K562 (cell line): ENCODE results near the gene MOK. TPM values are rescaled to one million over a fixed set of nuclear protein-coding genes. Genes with fewer than 3 reads are reported as not detected.

ENCODE experiments used
- HMG20A ChIP-seq: fragments of 450-650 bp; formaldehyde crosslinking; conservative IDR thresholded peaks from 2 replicates; pipeline ENCODE4 v1.4.0; 2020; ENCODE audit warnings: mild to moderate bottlenecking, mixed read lengths
- MIER1 ChIP-seq: fragments of 450-650 bp; IDR thresholded peaks from 2 replicates; pipeline ENCODE4 v1.6.1; 2016; ENCODE audit warnings: antibody characterized with exemption, mild to moderate bottlenecking, low read depth
- SRSF9 ChIP-seq: fragments of 200-400 bp; formaldehyde crosslinking; IDR thresholded peaks from 2 replicates; pipeline ENCODE4 v1.6.1; 2017; ENCODE audit warnings: low read depth, low read length, borderline replicate concordance
- ZNF707 ChIP-seq: fragments of 250-450 bp; sonication (Bioruptor Pico); conservative IDR thresholded peaks from 2 replicates; pipeline ENCODE4 v1.8.0; 2022; ENCODE audit warnings: inconsistent platforms, mild to moderate bottlenecking, moderate library complexity
- ZNF75A ChIP-seq: fragments of 450-650 bp; formaldehyde crosslinking; IDR thresholded peaks from 2 replicates; pipeline ENCODE4 v1.4.0; 2020; ENCODE audit warnings: mild to moderate bottlenecking
- ZNF76 ChIP-seq: fragments of 250-450 bp; sonication (Bioruptor Pico); IDR thresholded peaks from 2 replicates; pipeline ENCODE4 v1.4.0; 2020; ENCODE audit warnings: mild to moderate bottlenecking, moderate library complexity, borderline replicate concordance
- polyA plus RNA-seq, 8 experiments: library from polyadenylated mRNA; depleted of rRNA in 4 of 8; stranded (reverse) in 5 of 8; unstranded in 3 of 8; fragments of >200 nt; fragmentation: Nextera tagmentation in 2 of 8; fragmentation: Illumina TruSeq in 1 of 8; extraction: Ambion mirVana in 2 of 8; extraction: Trizol in 1 of 8; gene quantifications; 2 replicates each; pipeline versions ENCODE4 v1.2.1 to v1.2.3, GENCODE V29; 2011 to 2014; ENCODE audit warnings: inconsistent platforms in 1 of 8, missing spikeins in 1 of 8
- total RNA-seq, 7 experiments: library from RNA; depleted of rRNA in 6 of 7; stranded (reverse); fragments of >200 nt in 6 of 7; fragmentation: Illumina TruSeq in 2 of 7; extraction: Trizol in 2 of 7; gene quantifications; 2 replicates each; pipeline versions ENCODE4 v1.2.1 to v1.2.3, GENCODE V29; 2011 to 2021; ENCODE audit warnings: low replicate concordance in 1 of 7
- TF ChIP-seq, protein P1 (sequence below): sonication (generic); formaldehyde crosslinking; IDR thresholded peaks from 2 replicates; pipeline ENCODE4 v1.8.1; 2023; ENCODE audit warnings: mild to moderate bottlenecking, missing genetic modification reagents, moderate library complexity
- TF ChIP-seq, protein P2 (sequence below): fragments of 250-450 bp; sonication (Bioruptor Pico); IDR thresholded peaks from 2 replicates; pipeline ENCODE4 v1.8.0; 2022; ENCODE audit warnings: moderate library complexity, mild to moderate bottlenecking, inconsistent platforms
- TF ChIP-seq, protein P3 (sequence below): sonication (generic); formaldehyde crosslinking; IDR thresholded peaks from 2 replicates; pipeline ENCODE4 v1.8.0; 2022; ENCODE audit warnings: mild to moderate bottlenecking, missing genetic modification reagents
- TF ChIP-seq, protein P4 (sequence below): fragments of 250-450 bp; sonication (Bioruptor Pico); IDR thresholded peaks from 2 replicates; pipeline ENCODE4 v1.9.0; 2021; ENCODE audit warnings: mild to moderate bottlenecking, inconsistent platforms
- TF ChIP-seq, protein P5 (sequence below): fragments of 250-450 bp; sonication (Bioruptor Pico); IDR thresholded peaks from 2 replicates; pipeline ENCODE4 v1.4.0; 2020; ENCODE audit warnings: borderline replicate concordance
- TF ChIP-seq, protein P6 (sequence below): fragments of 450-650 bp; IDR thresholded peaks from 2 replicates; pipeline ENCODE4 v1.6.1; 2018; ENCODE audit warnings: mild to moderate bottlenecking, low read depth; ENCODE audit not compliant: partially characterized antibody
- TF ChIP-seq, protein P7 (sequence below): fragments of 450-650 bp; IDR thresholded peaks from one replicate; pipeline ENCODE4 v1.6.1; 2018; ENCODE audit warnings: mild to moderate bottlenecking, moderate library complexity; ENCODE audit not compliant: partially characterized antibody

The MOK gene
- total and polyA plus RNA-seq, 9 of the 15 experiments (the other 6 are each of a cell fraction or from before 2014, with no cell fraction given) = 1.3 to 8.4 (median 5.3) TPM

DNA sequence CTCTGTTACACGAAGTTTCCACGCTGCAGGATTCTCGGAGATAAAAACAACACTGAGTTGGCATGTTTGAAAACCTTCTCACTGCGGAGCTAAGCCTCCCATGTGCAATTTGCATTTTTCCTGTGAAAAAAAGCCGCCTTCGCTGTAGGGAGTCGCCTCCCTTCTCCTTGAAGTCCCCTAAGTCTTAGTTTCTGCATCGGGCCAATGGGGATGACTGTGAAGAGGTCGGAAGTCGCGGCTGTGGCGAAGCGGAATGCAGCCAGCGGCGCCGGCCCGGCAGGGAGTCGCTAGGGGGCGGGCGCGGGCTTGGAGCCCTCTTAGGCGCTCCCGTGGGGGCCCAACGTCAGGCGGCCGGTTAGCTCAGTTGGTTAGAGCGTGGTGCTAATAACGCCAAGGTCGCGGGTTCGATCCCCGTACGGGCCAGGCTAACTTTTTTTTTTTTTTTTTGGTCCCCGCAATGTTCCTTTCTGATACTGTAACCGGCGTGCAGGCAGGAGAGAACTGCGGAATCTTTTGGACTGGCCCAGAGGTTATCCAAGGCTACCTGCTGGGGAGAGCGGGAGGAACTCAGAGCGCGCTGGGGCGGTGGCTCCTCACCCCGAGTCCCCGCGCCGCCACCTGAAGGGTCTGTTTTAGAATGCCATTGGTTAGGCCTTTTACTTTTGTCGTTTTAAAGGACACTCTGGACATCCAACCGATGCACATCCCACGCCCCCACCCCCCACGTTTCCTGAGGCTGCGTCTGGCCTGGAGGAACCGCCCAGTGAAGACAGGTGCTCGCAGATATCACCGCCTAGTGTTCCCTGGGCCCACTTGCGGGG lies 12.0 kb upstream of the MOK start (continued):
- TF ChIP-seq, protein P1, sequence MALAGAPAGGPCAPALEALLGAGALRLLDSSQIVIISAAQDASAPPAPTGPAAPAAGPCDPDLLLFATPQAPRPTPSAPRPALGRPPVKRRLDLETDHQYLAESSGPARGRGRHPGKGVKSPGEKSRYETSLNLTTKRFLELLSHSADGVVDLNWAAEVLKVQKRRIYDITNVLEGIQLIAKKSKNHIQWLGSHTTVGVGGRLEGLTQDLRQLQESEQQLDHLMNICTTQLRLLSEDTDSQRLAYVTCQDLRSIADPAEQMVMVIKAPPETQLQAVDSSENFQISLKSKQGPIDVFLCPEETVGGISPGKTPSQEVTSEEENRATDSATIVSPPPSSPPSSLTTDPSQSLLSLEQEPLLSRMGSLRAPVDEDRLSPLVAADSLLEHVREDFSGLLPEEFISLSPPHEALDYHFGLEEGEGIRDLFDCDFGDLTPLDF (CRISPR knock-in tag) = no peak
- TF ChIP-seq HMG20A (CRISPR knock-in tag) (no peak), ZNF76 (CRISPR knock-in tag) (no peak), ZNF75A (CRISPR knock-in tag) (no peak), MIER1 (no peak), SRSF9 (no peak), ZNF707 (no peak)
- TF ChIP-seq, protein P2, sequence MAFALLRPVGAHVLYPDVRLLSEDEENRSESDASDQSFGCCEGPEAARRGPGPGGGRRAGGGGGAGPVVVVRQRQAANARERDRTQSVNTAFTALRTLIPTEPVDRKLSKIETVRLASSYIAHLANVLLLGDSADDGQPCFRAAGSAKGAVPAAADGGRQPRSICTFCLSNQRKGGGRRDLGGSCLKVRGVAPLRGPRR (CRISPR knock-in tag) = no peak
- TF ChIP-seq, protein P3, sequence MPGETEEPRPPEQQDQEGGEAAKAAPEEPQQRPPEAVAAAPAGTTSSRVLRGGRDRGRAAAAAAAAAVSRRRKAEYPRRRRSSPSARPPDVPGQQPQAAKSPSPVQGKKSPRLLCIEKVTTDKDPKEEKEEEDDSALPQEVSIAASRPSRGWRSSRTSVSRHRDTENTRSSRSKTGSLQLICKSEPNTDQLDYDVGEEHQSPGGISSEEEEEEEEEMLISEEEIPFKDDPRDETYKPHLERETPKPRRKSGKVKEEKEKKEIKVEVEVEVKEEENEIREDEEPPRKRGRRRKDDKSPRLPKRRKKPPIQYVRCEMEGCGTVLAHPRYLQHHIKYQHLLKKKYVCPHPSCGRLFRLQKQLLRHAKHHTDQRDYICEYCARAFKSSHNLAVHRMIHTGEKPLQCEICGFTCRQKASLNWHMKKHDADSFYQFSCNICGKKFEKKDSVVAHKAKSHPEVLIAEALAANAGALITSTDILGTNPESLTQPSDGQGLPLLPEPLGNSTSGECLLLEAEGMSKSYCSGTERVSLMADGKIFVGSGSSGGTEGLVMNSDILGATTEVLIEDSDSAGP (CRISPR knock-in tag) = no peak
- TF ChIP-seq, protein P4, sequence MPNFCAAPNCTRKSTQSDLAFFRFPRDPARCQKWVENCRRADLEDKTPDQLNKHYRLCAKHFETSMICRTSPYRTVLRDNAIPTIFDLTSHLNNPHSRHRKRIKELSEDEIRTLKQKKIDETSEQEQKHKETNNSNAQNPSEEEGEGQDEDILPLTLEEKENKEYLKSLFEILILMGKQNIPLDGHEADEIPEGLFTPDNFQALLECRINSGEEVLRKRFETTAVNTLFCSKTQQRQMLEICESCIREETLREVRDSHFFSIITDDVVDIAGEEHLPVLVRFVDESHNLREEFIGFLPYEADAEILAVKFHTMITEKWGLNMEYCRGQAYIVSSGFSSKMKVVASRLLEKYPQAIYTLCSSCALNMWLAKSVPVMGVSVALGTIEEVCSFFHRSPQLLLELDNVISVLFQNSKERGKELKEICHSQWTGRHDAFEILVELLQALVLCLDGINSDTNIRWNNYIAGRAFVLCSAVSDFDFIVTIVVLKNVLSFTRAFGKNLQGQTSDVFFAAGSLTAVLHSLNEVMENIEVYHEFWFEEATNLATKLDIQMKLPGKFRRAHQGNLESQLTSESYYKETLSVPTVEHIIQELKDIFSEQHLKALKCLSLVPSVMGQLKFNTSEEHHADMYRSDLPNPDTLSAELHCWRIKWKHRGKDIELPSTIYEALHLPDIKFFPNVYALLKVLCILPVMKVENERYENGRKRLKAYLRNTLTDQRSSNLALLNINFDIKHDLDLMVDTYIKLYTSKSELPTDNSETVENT (CRISPR knock-in tag) = no peak
- TF ChIP-seq, protein P5, sequence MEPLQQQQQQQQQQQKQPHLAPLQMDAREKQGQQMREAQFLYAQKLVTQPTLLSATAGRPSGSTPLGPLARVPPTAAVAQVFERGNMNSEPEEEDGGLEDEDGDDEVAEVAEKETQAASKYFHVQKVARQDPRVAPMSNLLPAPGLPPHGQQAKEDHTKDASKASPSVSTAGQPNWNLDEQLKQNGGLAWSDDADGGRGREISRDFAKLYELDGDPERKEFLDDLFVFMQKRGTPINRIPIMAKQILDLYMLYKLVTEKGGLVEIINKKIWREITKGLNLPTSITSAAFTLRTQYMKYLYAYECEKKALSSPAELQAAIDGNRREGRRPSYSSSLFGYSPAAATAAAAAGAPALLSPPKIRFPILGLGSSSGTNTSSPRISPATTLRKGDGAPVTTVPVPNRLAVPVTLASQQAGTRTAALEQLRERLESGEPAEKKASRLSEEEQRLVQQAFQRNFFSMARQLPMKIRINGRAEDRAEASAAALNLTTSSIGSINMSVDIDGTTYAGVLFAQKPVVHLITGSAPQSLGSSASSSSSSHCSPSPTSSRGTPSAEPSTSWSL = no peak
- TF ChIP-seq, protein P6, sequence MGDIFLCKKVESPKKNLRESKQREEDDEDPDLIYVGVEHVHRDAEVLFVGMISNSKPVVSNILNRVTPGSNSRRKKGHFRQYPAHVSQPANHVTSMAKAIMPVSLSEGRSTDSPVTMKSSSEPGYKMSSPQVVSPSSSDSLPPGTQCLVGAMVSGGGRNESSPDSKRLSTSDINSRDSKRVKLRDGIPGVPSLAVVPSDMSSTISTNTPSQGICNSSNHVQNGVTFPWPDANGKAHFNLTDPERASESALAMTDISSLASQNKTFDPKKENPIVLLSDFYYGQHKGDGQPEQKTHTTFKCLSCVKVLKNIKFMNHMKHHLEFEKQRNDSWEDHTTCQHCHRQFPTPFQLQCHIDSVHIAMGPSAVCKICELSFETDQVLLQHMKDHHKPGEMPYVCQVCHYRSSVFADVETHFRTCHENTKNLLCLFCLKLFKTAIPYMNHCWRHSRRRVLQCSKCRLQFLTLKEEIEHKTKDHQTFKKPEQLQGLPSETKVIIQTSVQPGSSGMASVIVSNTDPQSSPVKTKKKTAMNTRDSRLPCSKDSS = no peak
- TF ChIP-seq, protein P7, sequence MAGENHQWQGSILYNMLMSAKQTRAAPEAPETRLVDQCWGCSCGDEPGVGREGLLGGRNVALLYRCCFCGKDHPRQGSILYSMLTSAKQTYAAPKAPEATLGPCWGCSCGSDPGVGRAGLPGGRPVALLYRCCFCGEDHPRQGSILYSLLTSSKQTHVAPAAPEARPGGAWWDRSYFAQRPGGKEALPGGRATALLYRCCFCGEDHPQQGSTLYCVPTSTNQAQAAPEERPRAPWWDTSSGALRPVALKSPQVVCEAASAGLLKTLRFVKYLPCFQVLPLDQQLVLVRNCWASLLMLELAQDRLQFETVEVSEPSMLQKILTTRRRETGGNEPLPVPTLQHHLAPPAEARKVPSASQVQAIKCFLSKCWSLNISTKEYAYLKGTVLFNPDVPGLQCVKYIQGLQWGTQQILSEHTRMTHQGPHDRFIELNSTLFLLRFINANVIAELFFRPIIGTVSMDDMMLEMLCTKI = no peak
